ENCODE data around the gene GNLY.

GRCh38 chr2:85660725-85661124 is 33.4 kb upstream of the GNLY start:
- TF ChIP-seq CTCF (IDR thresholded peaks at IDR 0.05): no peak
- TF ChIP-seq MAX (IDR thresholded peaks at IDR 0.05; ENCODE audit: low read depth): no peak
